HCT116 (cell line): ENCODE results near the gene C14orf132. TPM values are rescaled to one million over a fixed set of nuclear protein-coding genes. Genes with fewer than 3 reads are reported as not detected.

ENCODE experiments used
- ATAC-seq: fragments of 200-7000 bp; cut with Tn5 transposase; 2 replicates; pipeline ENCODE4 v1.9.1; 2020; ENCODE audit warnings: mild to moderate bottlenecking, moderate library complexity
- BruUV-seq: library from RNA; stranded (reverse); fragments of 400-500 nt; replicated peaks from 2 replicates; lab custom pipeline; 2021; lab: Mats Ljungman, UMichigan
- CTCF ChIA-PET: fragments of 300-600 bp; sonication (Branson Sonifier 250); formaldehyde crosslinking; loops from one replicate; lab custom pipeline; 2021; ENCODE audit warnings: antibody characterized with exemption; lab: Charles Lee
- POLR2A ChIA-PET: fragments of 300-600, 350-600 bp; sonication (Branson Sonifier 250); formaldehyde crosslinking; loops from one replicate; lab custom pipeline; 2021; ENCODE audit warnings: antibody characterized with exemption; lab: Charles Lee
- RAD21 ChIA-PET, 2 experiments: fragments of 300-600 bp; sonication (Branson Sonifier 250); formaldehyde crosslinking; loops; one replicate each; lab custom pipeline; 2023; ENCODE audit warnings: low total read pairs in 2 of 2; ENCODE audit not compliant: uncharacterized antibody in 2 of 2, unreplicated experiment in 2 of 2, low non-redundant PET in 1 of 2; lab: Charles Lee
- DNase-seq: peaks from one replicate; pipeline ENCODE4 v3.0.0-alpha.2; 2010; ENCODE audit warnings: low read depth, low spot score
- H2AFZ ChIP-seq: fragments of 200-600 bp; shearing (Covaris generic), sonication (generic); 2 replicates; pipeline ENCODE4 v1.6.1; 2017; ENCODE audit warnings: low read depth, mixed run types, mixed read lengths, antibody characterized with exemption, low read length; ENCODE audit not compliant: poor library complexity, severe bottlenecking
- H3K27ac ChIP-seq: 2 replicates; pipeline ENCODE4 v1.5.1; 2012; ENCODE audit warnings: low read depth, low read length
- H3K27me3 ChIP-seq: fragments of 200-600 bp; sonication (generic); 2 replicates; pipeline ENCODE4 v1.6.1; 2016; ENCODE audit warnings: mixed run types, low read length, mixed read lengths; ENCODE audit not compliant: insufficient read depth
- H3K36me3 ChIP-seq, 2 experiments: fragments of 200-500 bp in 1 of 2; fragments of 200-600 bp in 1 of 2; sonication (Bioruptor generic) in 1 of 2; sonication (generic) in 1 of 2; 2 replicates each; pipeline versions ENCODE4 v1.5.1 to v1.6.1; 2014 to 2016; ENCODE audit warnings: low read length in 2 of 2, inconsistent platforms in 1 of 2, mixed read lengths in 1 of 2, mixed run types in 1 of 2; ENCODE audit not compliant: insufficient read depth in 2 of 2, control insufficient read depth in 1 of 2
- H3K4me1 ChIP-seq, 2 experiments: fragments of 200-600 bp in 1 of 2; sonication (generic) in 1 of 2; 2 replicates each; pipeline versions ENCODE4 v1.5.1 to v1.6.1; 2012 to 2017; ENCODE audit warnings: low read length in 2 of 2, inconsistent platforms in 1 of 2, mild to moderate bottlenecking in 1 of 2, mixed read lengths in 1 of 2, mixed run types in 1 of 2, moderate library complexity in 1 of 2; ENCODE audit not compliant: insufficient read depth in 2 of 2, control insufficient read depth in 1 of 2
- H3K4me2 ChIP-seq: fragments of 200-600 bp; sonication (generic); 2 replicates; pipeline ENCODE4 v1.6.1; 2017; ENCODE audit warnings: mixed run types, low read length, mixed read lengths
- H3K4me3 ChIP-seq, 2 experiments: fragments of 200-600 bp in 1 of 2; sonication (generic) in 1 of 2; replicated peaks in 1 of 2; 2 replicates each; pipeline ENCODE4 v1.5.1; 2011 to 2016; ENCODE audit warnings: low read length in 2 of 2, control low read depth in 1 of 2, low read depth in 1 of 2, mild to moderate bottlenecking in 1 of 2, mixed read lengths in 1 of 2, mixed run types in 1 of 2
- H3K79me2 ChIP-seq: fragments of 200-600 bp; sonication (generic); 2 replicates; pipeline ENCODE4 v1.6.1; 2017; ENCODE audit warnings: mild to moderate bottlenecking, mixed run types, low read length, moderate library complexity, mixed read lengths; ENCODE audit not compliant: insufficient read depth
- H3K9ac ChIP-seq: fragments of 200-600 bp; sonication (generic); 2 replicates; pipeline ENCODE4 v1.6.1; 2016; ENCODE audit warnings: low read length, mixed read lengths
- H3K9me2 ChIP-seq: fragments of 200-600 bp; sonication (generic), shearing (Covaris generic); 2 replicates; pipeline ENCODE4 v1.6.1; 2017; ENCODE audit warnings: mixed run types, mild to moderate bottlenecking, moderate library complexity; ENCODE audit not compliant: insufficient read depth
- H3K9me3 ChIP-seq, 2 experiments: fragments of 200-500 bp in 1 of 2; fragments of 200-600 bp in 1 of 2; sonication (Bioruptor generic) in 1 of 2; sonication (generic) in 1 of 2; 2 replicates each; pipeline ENCODE4 v1.6.1; 2014 to 2017; ENCODE audit warnings: low read length in 2 of 2, mixed read lengths in 2 of 2, inconsistent platforms in 1 of 2, low read depth in 1 of 2, mild to moderate bottlenecking in 1 of 2, mixed run types in 1 of 2, moderate library complexity in 1 of 2; ENCODE audit not compliant: control insufficient read depth in 1 of 2, insufficient read depth in 1 of 2
- H4K20me1 ChIP-seq: fragments of 200-600 bp; sonication (generic), shearing (Covaris generic); 2 replicates; pipeline ENCODE4 v1.6.1; 2017; ENCODE audit warnings: mixed run types, mild to moderate bottlenecking, moderate library complexity; ENCODE audit not compliant: insufficient read depth
- ATF3 ChIP-seq: IDR thresholded peaks from 2 replicates; pipeline ENCODE4 v1.6.1; 2012
- CTCF ChIP-seq, 3 experiments: fragments of 200-600 bp in 1 of 3; sonication (generic) in 1 of 3; IDR thresholded peaks in 2 of 3; conservative IDR thresholded peaks in 1 of 3; 2 replicates each; pipeline ENCODE4 v1.5.1; 2012 to 2017; ENCODE audit warnings: low read depth in 2 of 3, low read length in 2 of 3, antibody characterized with exemption in 1 of 3, borderline replicate concordance in 1 of 3, control low read depth in 1 of 3, mild to moderate bottlenecking in 1 of 3, mixed read lengths in 1 of 3, mixed run types in 1 of 3, moderate library complexity in 1 of 3; ENCODE audit not compliant: insufficient read depth in 1 of 3
- ELF1 ChIP-seq: IDR thresholded peaks from 2 replicates; pipeline ENCODE4 v1.6.1; 2012; ENCODE audit warnings: low read depth, borderline replicate concordance
- EZH2phosphoT487 ChIP-seq: fragments of 200-600 bp; IDR thresholded peaks from 2 replicates; pipeline ENCODE4 v1.6.1; 2018; ENCODE audit warnings: antibody characterized with exemption, borderline replicate concordance
- FOSL1 ChIP-seq: IDR thresholded peaks from 2 replicates; pipeline ENCODE4 v1.6.1; 2012; ENCODE audit warnings: low read depth
- POLR2A ChIP-seq: IDR thresholded peaks from 2 replicates; pipeline ENCODE4 v1.7.0; 2011; ENCODE audit warnings: borderline replicate concordance; ENCODE audit not compliant: insufficient read depth, insufficient read length; ENCODE audit errors: extremely low read depth
- RAD21 ChIP-seq: IDR thresholded peaks from 2 replicates; pipeline ENCODE4 v1.6.1; 2012; ENCODE audit warnings: low read depth, mild to moderate bottlenecking
- SP1 ChIP-seq: IDR thresholded peaks from 2 replicates; pipeline ENCODE4 v1.6.1; 2012; ENCODE audit warnings: low read depth
- YY1 ChIP-seq: IDR thresholded peaks from 2 replicates; pipeline ENCODE4 v1.6.1; 2011; ENCODE audit warnings: low read length, low read depth, moderate library complexity, mild to moderate bottlenecking; ENCODE audit not compliant: insufficient replicate concordance; ENCODE audit errors: extremely low read depth
- ZFX ChIP-seq: fragments of 450-650 bp; IDR thresholded peaks from 2 replicates; pipeline ENCODE4 v1.6.1; 2017
- ZNF274 ChIP-seq: fragments of 200-500 bp; sonication (Bioruptor generic); IDR thresholded peaks from 2 replicates; pipeline ENCODE4 v1.6.1; 2014; ENCODE audit warnings: mild to moderate bottlenecking, low read depth, low read length, inconsistent platforms
- intact Hi-C: fragments of 100-400 bp; cut with micrococcal nuclease; formaldehyde crosslinking; loops from 2 replicates; pipeline ENCODE4 v1.10.0; 2022
- total RNA-seq: library from RNA; stranded (reverse); gene quantifications from one replicate; pipeline ENCODE4 v1.2.1, GENCODE V29; 2021; ENCODE audit not compliant: unreplicated experiment

The C14orf132 gene
- total RNA-seq, 1 experiment from 2014 or later: 3.4 TPM

GRCh38 chr14:95998656-95999055 lies 40.5 kb upstream of the C14orf132 start:
- Histone ChIP-seq H3K4me1 (no peaks in the 10 kb centered on the region), H3K9ac (no peak overlapping the region), H3K79me2 (no peaks in the 10 kb centered on the region), H2AFZ (no peak overlapping the region), H3K36me3 (no peaks in the 10 kb centered on the region), H3K27me3 (peaks cover 35% of the 10 kb centered on the region), H3K27ac (no peak overlapping the region), H4K20me1 (no peaks in the 10 kb centered on the region), H3K4me2 (no peak overlapping the region), H3K9me2 (no peaks in the 10 kb centered on the region), H3K4me3 (no peak overlapping the region), H3K9me3 (no peaks in the 10 kb centered on the region)
- POLR2A ChIA-PET: no interaction called here
- ATAC-seq: peak; percentile 58; the same call in 1 of the 2 replicates
- no TSS peak for BruUV-seq
- TF ChIP-seq EZH2phosphoT487: no peak
- no peak for TF ChIP-seq YY1
- no peak for TF ChIP-seq ATF3
- no peak for TF ChIP-seq SP1
- no peak for TF ChIP-seq ZNF274
- peak; percentile 25 to 57 (median 28); a peak in 4 of 6 replicates for TF ChIP-seq CTCF (IDR thresholded peaks at IDR 0.05 in 2 of 3, conservative IDR thresholded peaks at IDR 0.05 in 1 of 3; ENCODE audit: borderline replicate concordance in 1 of 3, insufficient read depth in 1 of 3, low read depth in 2 of 3, low read length in 2 of 3)
- TF ChIP-seq RAD21: peak; percentile 69
- no peak for TF ChIP-seq FOSL1
- no peak for TF ChIP-seq ELF1
- no peak for TF ChIP-seq ZFX
- no peak for TF ChIP-seq POLR2A
- intact Hi-C loops: loop anchor here (1.0 to 2.0 kb wide), 3 partner anchors 53 to 276 kb away; no protein-coding TSS in a partner anchor
- CTCF ChIA-PET: interaction anchor here (1.0 to 6.8 kb wide), 11 partner anchors 48 to 556 kb away, joined by 3 to 81 read pairs (median 6); no protein-coding TSS in a partner anchor
- RAD21 ChIA-PET: interaction anchor here (1.5 to 2.4 kb wide), 2 partner anchors 100 kb away, joined by 7 to 11 read pairs; no protein-coding TSS in a partner anchor
- DNase-seq: peak; percentile 16
